NCI-H1092 (cell line): ENCODE data around the gene HLA-DQA2.
"Not testable (repeated sequence)": the region's sequence is repeated elsewhere in the genome, so short reads cannot be mapped to it uniquely, and the experiment has no call there.

ENCODE experiments used
- DNase-seq: peaks from one replicate; lab custom pipeline; 2025; lab: John Stamatoyannopoulos, UW

HLA-DQA2 gene

DNA sequence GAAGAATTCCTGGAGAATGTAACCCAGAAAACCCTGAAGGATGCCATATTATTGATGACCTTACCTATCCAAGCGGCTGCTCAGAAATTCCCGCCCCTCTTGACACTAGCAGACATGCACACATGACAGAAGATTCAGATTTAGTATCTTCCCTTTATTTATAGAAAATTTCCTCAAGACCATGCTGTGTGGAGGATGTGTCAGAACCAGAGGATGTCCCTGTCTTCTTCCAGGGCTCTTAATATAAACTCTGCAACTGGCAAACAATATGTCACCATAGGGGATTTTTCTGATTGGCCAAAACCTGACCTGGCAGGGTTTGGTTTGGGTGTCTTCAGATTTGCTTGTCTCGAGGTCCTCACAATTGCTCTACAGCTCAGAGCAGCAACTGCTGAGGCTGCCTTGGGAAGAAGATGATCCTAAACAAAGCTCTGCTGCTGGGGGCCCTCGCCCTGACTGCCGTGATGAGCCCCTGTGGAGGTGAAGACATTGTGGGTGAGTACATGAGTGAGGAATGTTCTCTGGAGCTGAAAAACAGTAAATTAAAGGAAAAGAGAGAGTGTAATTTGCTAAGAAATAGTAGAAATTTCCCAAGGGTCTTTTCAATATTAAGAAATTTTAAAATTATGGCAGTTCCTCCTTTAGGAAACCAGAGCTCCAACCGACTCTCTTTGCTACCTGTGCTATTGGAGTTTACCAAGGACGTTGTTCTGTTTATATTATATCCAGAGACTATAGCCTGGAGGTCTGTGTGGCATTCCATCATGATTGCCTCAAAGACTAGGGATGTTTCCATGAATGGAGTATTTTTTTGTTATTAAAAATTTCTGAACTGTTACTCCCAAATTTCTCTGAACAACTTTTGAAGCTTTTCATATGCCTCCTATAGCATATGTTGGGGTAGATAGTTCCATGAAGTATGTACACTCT is at the start of gene HLA-DQA2:
HLA-DQA2 (plus strand) TSS at position 361 of the 930 bp plus-strand sequence; CDS start at position 414, 53 bp downstream.
- no peak for DNase-seq

DNA sequence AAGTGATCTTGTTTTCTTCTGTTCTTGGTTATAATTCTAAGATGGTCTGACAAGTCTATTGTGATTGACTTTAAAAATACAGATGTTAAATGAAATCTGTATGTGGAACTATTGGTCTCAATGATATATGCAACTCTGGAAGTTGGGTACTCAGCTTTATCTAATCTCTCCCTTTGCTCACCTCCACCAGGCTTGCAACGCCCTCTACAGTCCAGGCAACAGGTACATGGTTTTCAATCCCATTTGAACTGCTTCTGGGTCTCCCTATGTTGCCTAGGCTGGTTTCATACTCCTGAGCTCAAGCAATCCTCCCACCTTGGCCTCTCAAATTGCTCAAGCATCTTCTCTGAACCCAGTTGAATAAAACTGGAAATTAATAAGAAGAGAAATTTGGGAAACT is 49.2 kb upstream of the HLA-DQA2 start:
- no peak for DNase-seq

DNA sequence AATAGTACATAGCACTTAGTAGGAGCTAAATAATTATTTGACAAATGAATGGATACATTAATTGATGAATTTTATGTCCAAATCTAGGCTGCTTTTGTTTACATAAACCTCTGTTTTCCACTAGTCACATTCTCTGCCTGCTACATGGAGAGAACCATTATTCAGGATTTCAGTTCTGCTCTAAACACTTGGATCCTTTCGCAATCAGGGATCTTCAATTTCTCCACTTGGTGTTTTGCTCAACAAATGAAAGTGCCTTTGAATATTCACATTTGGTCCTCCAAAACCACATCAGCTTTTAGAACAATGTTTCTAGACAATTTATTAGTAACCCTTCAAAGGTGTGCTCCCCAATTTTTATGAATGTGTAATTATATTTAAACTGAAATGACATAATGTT is 44.2 kb upstream of the HLA-DQA2 start:
- DNase-seq = no peak

DNA sequence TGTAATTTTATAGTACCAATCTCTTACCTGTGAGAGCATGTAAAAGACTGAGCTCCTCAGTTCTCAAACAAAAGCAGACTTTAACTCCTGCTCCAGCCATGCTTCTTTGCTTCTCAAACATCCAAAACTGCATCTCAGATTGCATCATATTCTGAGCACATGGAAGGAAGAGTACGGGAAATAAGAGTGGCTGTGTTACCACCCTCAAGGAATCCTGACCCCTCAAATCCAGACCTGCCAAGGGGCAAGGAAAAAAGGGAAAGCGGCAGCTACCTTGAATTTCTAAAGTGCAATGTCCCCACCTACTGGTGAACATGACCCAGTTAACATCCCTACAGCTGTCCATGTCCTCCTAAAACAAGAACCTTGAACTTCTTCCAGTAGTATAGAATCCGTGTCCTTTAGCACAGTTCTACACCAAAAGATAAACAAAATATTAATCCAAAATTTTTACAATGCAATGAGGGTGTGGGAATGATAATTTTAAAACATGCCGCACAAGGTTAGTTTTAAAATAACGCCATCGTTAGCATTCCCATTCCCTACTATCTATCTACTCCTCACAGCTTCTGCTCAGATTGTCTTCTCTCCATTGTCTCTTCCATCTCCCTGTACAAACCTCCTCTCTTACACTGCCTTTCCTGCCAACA is 40.7 kb upstream of the HLA-DQA2 start:
- DNase-seq = no peak

DNA sequence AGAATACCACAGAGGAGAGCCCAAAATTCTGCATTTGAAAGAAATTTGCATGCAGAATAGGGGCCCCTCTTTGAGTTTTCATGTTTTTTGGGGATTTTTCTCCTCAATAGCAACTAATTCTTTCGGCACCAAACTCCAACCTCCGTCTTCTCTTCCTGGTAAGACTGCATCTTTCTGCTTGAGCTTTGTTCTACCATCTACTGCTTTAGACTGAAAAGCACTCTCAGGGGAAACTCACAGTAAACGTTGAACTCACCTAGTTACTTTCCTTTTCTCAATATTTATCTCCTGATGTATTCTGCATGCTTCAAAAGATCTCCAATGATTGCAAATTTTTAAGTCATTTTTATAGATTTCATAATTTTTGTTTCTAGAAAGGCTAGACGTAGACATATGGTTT is 37.8 kb upstream of the HLA-DQA2 start:
- no peak for DNase-seq

DNA sequence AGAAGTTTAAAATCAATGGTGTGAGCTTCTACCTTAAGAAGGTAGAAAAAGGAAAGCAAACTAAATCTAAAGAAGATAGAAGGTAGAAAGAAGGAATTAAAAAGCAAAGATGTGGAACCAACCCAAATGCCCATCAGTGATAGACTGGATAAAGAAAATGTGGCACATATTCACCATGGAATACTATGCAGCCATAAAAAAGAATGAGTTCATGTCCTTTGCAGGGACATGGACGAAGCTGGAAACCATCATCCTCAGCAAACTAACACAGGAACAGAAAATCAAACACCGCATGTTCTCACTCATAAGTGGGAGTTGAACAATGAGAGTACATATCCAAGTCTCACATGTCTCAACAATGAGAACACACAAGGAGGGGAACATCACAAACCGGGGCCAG is 36.0 kb upstream of the HLA-DQA2 start:
- not testable (repeated sequence) for DNase-seq

DNA sequence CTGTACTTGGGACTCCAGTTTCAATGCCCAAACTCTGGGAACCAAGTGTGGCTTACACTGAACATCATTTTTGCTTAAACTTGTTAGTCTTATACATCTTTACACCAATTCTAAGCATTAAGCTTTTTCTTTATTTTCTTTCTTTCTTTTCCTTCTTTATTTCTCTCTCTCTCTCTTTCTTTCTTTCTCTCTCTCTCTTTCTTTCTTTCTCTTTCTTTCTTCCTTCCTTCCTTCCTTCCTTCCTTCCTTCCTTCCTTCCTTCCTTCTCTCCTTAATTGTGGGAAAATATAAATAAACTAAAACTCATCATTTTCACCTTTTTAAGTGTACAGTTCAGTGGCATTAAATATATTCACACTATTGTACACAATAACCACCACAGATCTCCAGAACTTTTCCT is 31.6 kb upstream of the HLA-DQA2 start:
- DNase-seq = no peak

DNA sequence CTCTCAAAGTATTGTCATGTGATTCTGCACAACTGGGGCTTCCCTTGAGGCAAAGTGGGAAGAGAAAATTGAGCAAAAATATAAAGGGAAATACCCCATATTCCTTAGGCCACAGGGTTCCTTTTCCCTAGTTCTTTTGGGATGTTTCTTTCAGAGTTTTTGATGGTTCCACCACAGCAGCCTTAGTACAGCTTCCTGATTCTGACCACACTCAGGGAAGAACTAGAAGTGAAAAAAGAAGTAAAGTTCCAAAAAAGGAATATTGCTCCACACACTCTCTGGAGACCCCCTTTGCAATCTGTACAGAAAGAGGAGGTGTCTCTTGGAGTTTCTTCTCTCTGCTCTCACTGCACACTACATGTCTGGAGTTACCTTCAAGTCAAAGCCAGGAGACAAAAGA is 27.9 kb upstream of the HLA-DQA2 start:
- DNase-seq = no peak

DNA sequence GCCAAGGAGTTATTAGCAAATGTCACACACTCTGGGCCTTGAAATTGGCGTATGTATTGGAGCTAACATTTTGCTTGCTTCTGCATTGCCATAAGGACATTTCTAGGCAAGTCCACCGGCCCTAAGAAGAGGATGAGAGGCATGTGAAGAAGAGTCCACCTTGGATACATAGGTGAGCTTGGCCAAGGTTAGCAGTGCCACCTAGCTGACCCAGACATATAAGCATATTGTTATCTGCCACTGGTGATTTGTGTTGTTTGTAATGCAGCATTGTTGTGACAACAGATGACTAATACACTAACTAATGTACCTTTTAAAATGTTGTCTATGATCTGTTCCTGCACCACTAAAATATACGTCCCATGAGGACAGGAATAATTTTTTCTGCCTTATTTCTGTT is 24.8 kb upstream of the HLA-DQA2 start:
- no peak for DNase-seq

DNA sequence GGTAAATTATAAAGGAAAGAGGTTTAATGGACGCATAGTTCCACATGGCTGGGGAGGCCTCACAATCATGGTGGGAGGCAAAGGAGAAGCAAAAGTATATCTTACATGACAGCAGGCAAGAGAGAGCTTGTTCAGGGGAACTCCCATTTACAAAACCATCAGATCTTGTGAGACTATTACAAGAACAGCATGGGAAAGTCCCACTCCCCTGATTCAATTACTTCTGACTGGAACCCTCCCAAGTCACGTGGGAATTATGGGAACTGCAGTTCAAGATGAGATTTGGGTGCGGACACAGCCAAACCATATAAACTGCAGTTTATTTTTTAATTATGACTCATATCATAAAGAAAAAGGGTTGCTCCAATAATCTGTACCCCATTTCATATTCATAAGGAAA is 22.3 kb upstream of the HLA-DQA2 start:
- no peak for DNase-seq

DNA sequence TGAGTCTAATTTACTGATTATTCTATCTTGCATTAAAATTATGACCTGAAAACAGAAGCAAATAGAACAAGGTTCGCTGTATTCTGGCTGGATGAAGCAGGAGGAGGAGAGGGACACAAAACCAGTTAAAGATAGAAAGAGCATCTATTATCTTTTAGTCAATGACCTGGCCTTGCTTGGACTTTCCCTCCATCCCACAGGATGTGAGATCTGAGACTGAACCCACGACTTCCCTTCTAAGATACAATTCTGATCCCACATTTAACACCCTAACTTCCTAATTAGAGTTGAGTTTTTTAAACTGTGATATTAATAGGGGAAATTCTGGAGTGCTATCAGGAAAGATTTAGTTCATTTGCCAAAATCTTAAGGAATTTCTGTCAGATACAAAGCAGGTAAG is 3.1 kb upstream of the HLA-DQA2 start:
- DNase-seq = no peak

DNA sequence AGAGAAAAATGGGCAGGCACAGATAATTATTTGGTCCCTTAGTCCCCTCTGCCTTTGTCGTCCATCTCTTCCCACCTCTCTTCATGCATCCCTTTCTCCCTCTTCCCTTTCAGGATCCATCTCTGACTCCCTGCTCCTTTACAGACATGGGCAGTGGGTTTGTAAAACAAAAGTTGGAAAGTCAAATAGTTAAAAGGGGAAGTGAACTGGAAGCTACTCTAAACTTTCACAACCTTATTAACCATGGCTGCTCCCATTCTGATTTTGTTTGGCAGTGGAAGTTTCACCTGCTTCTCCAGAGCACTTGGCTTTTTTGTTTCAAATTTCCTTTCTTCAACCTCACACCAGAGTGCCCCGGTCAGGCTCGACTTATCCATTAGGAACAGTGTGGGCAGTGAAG is 1.2 kb downstream of the HLA-DQA2 start:
- no peak for DNase-seq

DNA sequence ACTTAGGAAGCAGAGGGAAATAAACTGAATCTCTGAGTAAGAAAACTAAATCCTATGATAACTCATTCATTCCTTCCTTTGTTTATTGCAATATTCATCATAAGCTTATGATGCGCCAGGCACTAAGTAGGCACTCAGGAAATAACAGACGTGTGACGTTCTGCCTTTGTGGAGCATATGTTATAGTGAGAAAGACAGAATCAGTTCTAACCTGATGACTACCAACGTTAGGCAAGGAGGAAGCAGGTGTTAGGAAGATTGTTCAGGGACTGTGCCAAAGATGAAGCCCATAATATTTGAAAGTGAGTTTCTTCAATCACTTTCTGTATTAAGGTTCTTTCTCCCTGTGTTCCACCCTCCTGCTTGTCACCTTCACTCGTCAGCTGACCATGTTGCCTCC is 3.6 kb downstream of the HLA-DQA2 start:
- no peak for DNase-seq

DNA sequence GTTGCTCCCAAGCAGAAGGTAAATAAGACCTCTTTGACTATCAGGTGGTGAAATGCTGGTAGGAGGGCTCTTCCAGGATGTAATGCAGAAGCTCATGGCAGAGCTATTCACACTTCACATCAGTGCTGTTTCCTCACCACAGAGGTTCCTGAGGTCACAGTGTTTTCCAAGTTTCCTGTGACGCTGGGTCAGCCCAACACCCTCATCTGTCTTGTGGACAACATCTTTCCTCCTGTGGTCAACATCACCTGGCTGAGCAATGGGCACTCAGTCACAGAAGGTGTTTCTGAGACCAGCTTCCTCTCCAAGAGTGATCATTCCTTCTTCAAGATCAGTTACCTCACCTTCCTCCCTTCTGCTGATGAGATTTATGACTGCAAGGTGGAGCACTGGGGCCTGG is 4.5 kb downstream of the HLA-DQA2 start:
- DNase-seq = not testable (repeated sequence)

DNA sequence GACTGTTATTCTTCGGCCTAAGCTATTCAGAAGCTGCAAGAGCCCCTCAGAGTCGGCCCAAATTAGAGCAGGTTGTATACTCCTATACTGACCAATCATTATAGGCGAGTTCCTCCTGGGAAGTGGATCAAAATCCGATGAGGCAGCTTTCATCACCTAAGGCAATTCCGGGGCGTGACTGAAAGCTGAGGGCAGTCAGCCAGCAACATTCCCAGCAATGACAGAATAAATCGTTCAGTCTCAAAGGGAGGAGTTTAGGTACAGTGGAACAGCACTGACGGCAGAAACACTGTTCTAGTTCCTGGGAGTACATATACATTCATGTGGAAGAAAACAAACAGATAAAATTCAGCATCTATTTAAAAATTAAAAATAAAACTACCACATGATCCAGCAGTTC is 11.4 kb downstream of the HLA-DQA2 start:
- DNase-seq = no peak

DNA sequence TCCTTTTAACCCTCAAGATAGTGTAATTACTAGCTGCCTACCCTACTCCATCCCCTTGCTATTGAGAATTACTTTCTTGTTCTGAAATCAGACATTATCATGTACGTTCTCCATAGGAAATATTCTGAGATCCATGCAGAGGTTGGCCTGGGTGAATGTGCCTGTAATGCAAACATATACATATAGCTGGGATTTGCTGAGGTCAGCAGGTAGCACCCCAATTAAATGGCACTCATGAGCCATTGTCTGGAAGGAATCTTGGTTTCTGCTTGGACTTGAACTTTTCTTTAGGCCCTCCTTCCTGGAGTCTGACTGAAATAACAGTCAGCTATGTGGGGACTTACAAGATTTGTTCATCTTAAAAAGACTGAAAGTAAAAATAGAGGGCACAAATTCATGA is 18.5 kb downstream of the HLA-DQA2 start:
- no peak for DNase-seq

DNA sequence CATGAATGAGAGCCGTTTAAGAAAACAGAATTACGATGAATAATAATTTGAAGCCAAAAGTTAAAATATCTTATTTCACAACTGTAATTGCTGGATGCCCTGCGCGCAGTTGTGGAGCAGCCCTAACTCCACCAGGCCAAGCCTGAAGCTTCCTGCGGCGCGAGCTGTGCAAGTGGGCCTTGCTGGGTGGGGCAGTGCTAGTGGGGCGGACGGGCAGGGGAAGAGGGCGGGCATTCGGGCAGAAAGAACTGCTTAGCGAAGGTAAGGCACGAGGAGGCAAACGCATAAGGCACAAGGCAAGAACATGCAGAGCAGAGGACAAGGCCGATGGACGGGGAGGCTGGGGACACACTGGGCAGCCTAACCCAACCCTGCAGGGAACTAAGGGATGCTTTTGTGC is 19.9 kb downstream of the HLA-DQA2 start:
- DNase-seq = no peak

DNA sequence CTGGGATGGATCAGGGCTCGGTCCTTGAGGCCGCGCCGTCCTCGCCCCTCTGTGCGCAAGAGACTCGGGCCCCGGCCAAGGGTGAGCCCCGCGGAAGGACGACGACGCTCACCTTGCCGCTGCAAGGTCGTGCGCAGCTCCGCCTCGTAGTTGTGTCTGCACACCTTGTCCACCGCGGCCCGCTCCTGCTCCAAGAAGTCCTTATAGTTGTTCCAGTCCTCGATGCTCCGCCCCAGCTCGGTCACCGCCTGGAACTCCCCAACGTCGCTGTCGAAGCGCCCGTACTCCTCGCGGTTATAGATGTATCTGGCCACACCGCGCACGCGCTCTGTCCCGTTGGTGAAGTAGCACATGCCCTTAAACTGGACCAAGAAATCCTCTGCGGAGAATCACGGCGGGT is 20.4 kb downstream of the HLA-DQA2 start:
- no peak for DNase-seq

DNA sequence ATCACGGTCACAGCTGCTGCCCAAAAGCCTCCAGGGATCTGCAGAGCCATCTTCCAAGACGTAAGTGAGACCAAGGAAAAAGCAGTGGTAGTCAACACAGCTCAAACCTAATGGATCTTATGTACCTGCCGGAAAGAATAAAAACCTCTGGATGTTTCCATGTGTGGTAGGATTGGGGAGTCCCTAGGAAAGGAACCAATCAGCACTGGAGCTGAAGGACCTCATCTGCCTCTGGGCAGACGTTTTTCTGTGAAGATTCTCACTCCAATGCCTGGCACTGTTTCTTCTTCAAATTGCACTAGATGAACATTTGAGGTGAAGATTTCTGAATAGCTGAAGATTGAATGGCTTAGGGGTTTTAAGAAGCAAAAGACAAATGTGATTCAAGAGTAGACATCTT is 22.2 kb downstream of the HLA-DQA2 start, which contains the start of gene HLA-DQB2:
HLA-DQB2 (minus strand) TSS at position 112 of the 400 bp plus-strand sequence; CDS start at position 50, 62 bp downstream.
- DNase-seq = no peak

DNA sequence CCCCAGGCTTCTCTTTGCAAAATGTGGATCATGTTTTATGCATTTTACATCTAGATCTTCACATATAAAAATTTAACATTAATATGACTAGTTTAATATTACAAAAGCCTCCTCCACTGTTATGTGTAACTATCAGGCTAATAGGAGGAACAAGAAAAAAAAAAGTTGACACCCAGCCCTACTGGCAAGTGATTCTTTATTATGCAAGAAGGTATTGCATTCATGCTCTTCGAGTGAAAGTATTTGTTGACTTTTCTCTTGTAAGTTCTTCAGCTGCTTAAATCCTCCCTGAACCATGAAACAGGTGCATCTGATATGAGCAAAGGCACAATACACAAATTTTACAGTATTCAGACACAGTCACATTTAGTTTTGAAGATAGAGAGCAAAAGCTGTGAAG is 22.9 kb downstream of the HLA-DQA2 start:
- no peak for DNase-seq

DNA sequence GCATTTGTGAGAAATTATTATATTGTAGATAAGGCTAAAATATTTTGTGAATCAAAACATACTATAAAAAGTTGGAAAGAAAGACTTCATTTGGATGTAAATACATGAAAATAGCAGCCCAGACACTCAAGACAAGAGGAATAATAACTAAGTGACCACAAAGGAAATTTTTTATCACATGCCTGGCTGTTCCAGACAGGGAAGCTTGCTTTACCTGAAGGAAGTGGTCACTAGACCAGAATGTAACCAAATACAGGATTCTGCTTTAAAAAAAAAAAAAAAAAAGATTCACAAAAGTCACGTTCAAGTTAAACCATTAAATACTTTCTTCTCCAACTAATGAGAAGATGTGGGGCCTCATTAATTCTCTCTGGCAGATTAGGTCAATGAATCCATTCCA is 31.5 kb downstream of the HLA-DQA2 start:
- no peak for DNase-seq

DNA sequence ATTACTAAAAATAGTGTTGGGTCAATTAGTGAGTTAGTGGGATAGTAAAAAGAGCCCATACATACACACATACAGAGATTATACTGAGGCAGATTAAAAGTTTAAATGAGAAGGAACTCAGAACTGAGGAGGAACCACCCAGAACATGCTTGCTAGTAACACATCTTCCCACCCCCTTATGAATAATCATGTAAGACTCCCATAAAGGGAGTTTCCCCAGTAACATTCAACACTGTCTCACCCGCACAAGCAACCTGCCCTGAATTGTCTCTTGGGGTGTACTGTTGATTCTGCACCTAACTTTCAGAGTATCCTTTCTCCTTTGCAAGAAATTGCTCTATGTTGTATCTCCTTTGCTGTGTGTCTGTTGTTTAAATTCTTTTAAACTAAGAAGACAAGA is 33.2 kb downstream of the HLA-DQA2 start:
- no peak for DNase-seq

DNA sequence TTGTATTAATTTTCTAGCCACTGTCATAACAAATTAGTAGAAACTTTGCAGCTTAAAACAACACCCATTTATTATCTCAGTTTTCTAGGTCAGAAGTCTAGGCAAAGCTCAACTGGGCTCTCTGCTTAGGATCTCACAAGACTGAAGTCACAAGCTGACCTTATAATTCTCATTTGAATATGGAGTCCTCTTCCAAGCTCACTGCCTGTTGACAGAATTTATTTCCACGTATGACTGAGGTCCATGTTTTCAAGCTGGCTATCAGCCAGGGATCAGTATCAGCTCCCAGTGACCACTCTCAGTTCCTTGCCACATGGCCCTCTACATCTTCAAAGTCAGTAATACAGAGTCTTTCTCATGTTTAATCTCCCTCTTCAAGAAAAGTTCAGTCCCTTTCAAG is 33.9 kb downstream of the HLA-DQA2 start:
- no peak for DNase-seq
